ENCODE measurements around the gene RPS5. TPM values are rescaled to one million over a fixed set of nuclear protein-coding genes. Genes with fewer than 3 reads are reported as not detected.

The RPS5 gene
- total RNA-seq, 5 donors from 2014 or later (not counting 1 experiment from before 2014, with no cell fraction given), result 1,332 to 1,813 (median 1,414) TPM

GRCh38 chr19:58385313-58385890 is 1.7 kb upstream of the RPS5 start:
- ChIA-PET CTCF (interaction anchor here in 1 of 2 donors (0.6 kb wide), 1 partner anchor 663 kb away, joined by 4 read pairs; no protein-coding TSS in a partner anchor), POLR2A (no interaction called here)
- peaks cover 14 to 50% of the 10 kb centered on the region in 2 experiments for H3K4me1 ChIP-seq (ENCODE audit: control insufficient read depth in 1 of 2, extremely low read depth in 1 of 2, insufficient read depth in 2 of 2, low read length in 2 of 2)
- DNase-seq (no peak), ATAC-seq (replicated peaks in 1 of 4) (no peak)
- no peak overlapping the region for H3K4me3 ChIP-seq (ENCODE audit: control insufficient read depth in 1 of 2, extremely low read depth in 1 of 2, low read length in 1 of 2)
- Mint-ChIP-seq H3K9me3 (no peaks in the 10 kb centered on the region), H3K4me3 (peak overlapping the region; percentile 92 to 93 (median 93)), H3K27ac (peak overlapping the region; percentile 96 to 97), H3K27me3 (no peaks in the 10 kb centered on the region), H3K36me3 (peaks cover 13% of the 10 kb centered on the region), H3K4me1 (peaks cover 49 to 51% (median 50%) of the 10 kb centered on the region in 3 donors)
- H3K36me3 ChIP-seq (ENCODE audit: control insufficient read depth in 2 of 2, extremely low read depth in 1 of 2, insufficient read depth in 1 of 2, low read length in 1 of 2), result peaks cover 0 to 15% of the 10 kb centered on the region in 2 donors
- H3K27me3 ChIP-seq (replicated peaks in 1 of 2; ENCODE audit: control insufficient read depth in 2 of 2, extremely low read depth in 1 of 2, insufficient read depth in 2 of 2, low read length in 1 of 2), result no peaks in the 10 kb centered on the region
- H3K9me3 ChIP-seq, result no peaks in the 10 kb centered on the region
- 77% methylated on average over 8 of the region's 9 CpGs for WGBS (ENCODE audit: insufficient coverage)
- peak overlapping the region; percentile 96 for H3K27ac ChIP-seq (ENCODE audit: low read length)

GRCh38 chr19:58385891-58386575 is 1.0 kb upstream of the RPS5 start:
- DNase-seq, result peak in 2 of 35 experiments; percentile 40 to 43

GRCh38 chr19:58387338-58388174 is 487 bp downstream of the RPS5 start:
- H3K9me3 Mint-ChIP-seq, result no peaks in the 10 kb centered on the region
- H3K4me1 Mint-ChIP-seq, result peaks cover 45 to 48% (median 46%) of the 10 kb centered on the region in 3 donors
- Histone ChIP-seq H3K4me3 (ENCODE audit: control insufficient read depth in 1 of 2, extremely low read depth in 1 of 2, low read length in 1 of 2) (peak overlapping the region; percentile 66 to 80), H3K27me3 (replicated peaks in 1 of 2; ENCODE audit: control insufficient read depth in 2 of 2, extremely low read depth in 1 of 2, insufficient read depth in 2 of 2, low read length in 1 of 2) (no peaks in the 10 kb centered on the region), H3K27ac (ENCODE audit: low read length) (peak overlapping the region; percentile 96), H3K9me3 (no peaks in the 10 kb centered on the region), H3K4me1 (ENCODE audit: control insufficient read depth in 1 of 2, extremely low read depth in 1 of 2, insufficient read depth in 2 of 2, low read length in 2 of 2) (peaks cover 14 to 37% of the 10 kb centered on the region in 2 experiments), H3K36me3 (ENCODE audit: control insufficient read depth in 2 of 2, extremely low read depth in 1 of 2, insufficient read depth in 1 of 2, low read length in 1 of 2) (peaks cover 0 to 32% of the 10 kb centered on the region in 2 donors)
- ChIA-PET CTCF (no interaction called here), POLR2A (no interaction called here)
- peak overlapping the region; percentile 96 to 97 for H3K27ac Mint-ChIP-seq
- no peaks in the 10 kb centered on the region for H3K27me3 Mint-ChIP-seq
- DNase-seq (no peak), ATAC-seq (replicated peaks in 1 of 4) (no peak)
- WGBS (ENCODE audit: insufficient coverage), result 7% methylated on average over 34 of the region's 39 CpGs
- peaks cover 20% of the 10 kb centered on the region for H3K36me3 Mint-ChIP-seq
- H3K4me3 Mint-ChIP-seq, result peak overlapping the region; percentile 92 to 93 (median 93)

More at GRCh38 chr19:58385891-58386575, 1.0 kb upstream of the RPS5 start:
- Histone ChIP-seq H3K36me3 (ENCODE audit: control insufficient read depth in 2 of 2, extremely low read depth in 1 of 2, insufficient read depth in 1 of 2, low read length in 1 of 2) (peaks cover 0 to 20% of the 10 kb centered on the region in 2 donors), H3K27me3 (replicated peaks in 1 of 2; ENCODE audit: control insufficient read depth in 2 of 2, extremely low read depth in 1 of 2, insufficient read depth in 2 of 2, low read length in 1 of 2) (no peaks in the 10 kb centered on the region), H3K4me1 (ENCODE audit: control insufficient read depth in 1 of 2, extremely low read depth in 1 of 2, insufficient read depth in 2 of 2, low read length in 2 of 2) (peaks cover 14 to 48% of the 10 kb centered on the region in 2 experiments), H3K4me3 (ENCODE audit: control insufficient read depth in 1 of 2, extremely low read depth in 1 of 2, low read length in 1 of 2) (peak overlapping the region; percentile 66 to 80), H3K27ac (ENCODE audit: low read length) (peak overlapping the region; percentile 96), H3K9me3 (no peaks in the 10 kb centered on the region)
- POLR2A ChIA-PET, result no interaction called here
- Mint-ChIP-seq H3K4me1 (peaks cover 54 to 56% (median 54%) of the 10 kb centered on the region in 3 donors), H3K27me3 (no peaks in the 10 kb centered on the region), H3K27ac (peak overlapping the region; percentile 96 to 97), H3K4me3 (peak overlapping the region; percentile 92 to 93 (median 93)), H3K36me3 (peaks cover 17% of the 10 kb centered on the region), H3K9me3 (no peaks in the 10 kb centered on the region)
- ATAC-seq (replicated peaks in 1 of 4), result peak in 1 of 4 experiments; percentile 13
- CTCF ChIA-PET, result interaction anchor here in 1 of 2 donors (0.6 kb wide), 1 partner anchor 663 kb away, joined by 4 read pairs; no protein-coding TSS in a partner anchor
- 11% methylated on average over 31 of the region's 36 CpGs for WGBS (ENCODE audit: insufficient coverage)

- H3K4me1 ChIP-seq (ENCODE audit: control insufficient read depth in 1 of 2, extremely low read depth in 1 of 2, insufficient read depth in 2 of 2, low read length in 2 of 2), result peaks cover 14 to 37% of the 10 kb centered on the region in 2 experiments
- no peak overlapping the region for H3K27ac ChIP-seq (ENCODE audit: low read length)
- Mint-ChIP-seq H3K27ac (peak overlapping the region in 1 of 2 donors; percentile 55), H3K27me3 (no peaks in the 10 kb centered on the region), H3K4me3 (peak overlapping the region; percentile 92 to 93 (median 93)), H3K4me1 (peaks cover 43 to 48% (median 45%) of the 10 kb centered on the region in 3 donors), H3K9me3 (no peaks in the 10 kb centered on the region), H3K36me3 (peaks cover 24% of the 10 kb centered on the region)
- H3K4me3 ChIP-seq (ENCODE audit: control insufficient read depth in 1 of 2, extremely low read depth in 1 of 2, low read length in 1 of 2), result peak overlapping the region; percentile 66 to 80
- WGBS (ENCODE audit: insufficient coverage), result no CpG with 5 or more reads among the region's 3 CpGs
- DNase-seq (no peak), ATAC-seq (replicated peaks in 1 of 4) (no peak)
- H3K27me3 ChIP-seq (replicated peaks in 1 of 2; ENCODE audit: control insufficient read depth in 2 of 2, extremely low read depth in 1 of 2, insufficient read depth in 2 of 2, low read length in 1 of 2), result no peaks in the 10 kb centered on the region
- ChIA-PET CTCF (no interaction called here), POLR2A (no interaction called here)
- peaks cover 4 to 38% of the 10 kb centered on the region in 2 donors for H3K36me3 ChIP-seq (ENCODE audit: control insufficient read depth in 2 of 2, extremely low read depth in 1 of 2, insufficient read depth in 1 of 2, low read length in 1 of 2)
- no peaks in the 10 kb centered on the region for H3K9me3 ChIP-seq
These were observed 1.1 kb downstream of the RPS5 start for GRCh38 chr19:58388175-58388526.

- Mint-ChIP-seq H3K27ac (no peak overlapping the region), H3K36me3 (peaks cover 40% of the 10 kb centered on the region), H3K27me3 (peaks cover 5 to 13% of the 10 kb centered on the region in 2 donors), H3K4me3 (no peak overlapping the region), H3K9me3 (no peaks in the 10 kb centered on the region), H3K4me1 (peaks cover 21 to 28% (median 27%) of the 10 kb centered on the region in 3 donors)
- peaks cover 0 to 24% of the 10 kb centered on the region in 2 experiments for H3K27me3 ChIP-seq (replicated peaks in 1 of 2; ENCODE audit: control insufficient read depth in 2 of 2, extremely low read depth in 1 of 2, insufficient read depth in 2 of 2, low read length in 1 of 2)
- no peak for ATAC-seq (replicated peaks in 1 of 4)
- H3K4me1 ChIP-seq (ENCODE audit: control insufficient read depth in 1 of 2, extremely low read depth in 1 of 2, insufficient read depth in 2 of 2, low read length in 2 of 2), result peaks cover 2 to 16% of the 10 kb centered on the region in 2 experiments
- peaks cover 14 to 55% of the 10 kb centered on the region in 2 donors for H3K36me3 ChIP-seq (ENCODE audit: control insufficient read depth in 2 of 2, extremely low read depth in 1 of 2, insufficient read depth in 1 of 2, low read length in 1 of 2)
- no peak for DNase-seq
- no peaks in the 10 kb centered on the region for H3K9me3 ChIP-seq
- no peak overlapping the region for H3K27ac ChIP-seq (ENCODE audit: low read length)
- ChIA-PET POLR2A (no interaction called here), CTCF (no interaction called here)
- 89% methylated on average over 20 of the region's 26 CpGs for WGBS (ENCODE audit: insufficient coverage)
- H3K4me3 ChIP-seq (ENCODE audit: control insufficient read depth in 1 of 2, extremely low read depth in 1 of 2, low read length in 1 of 2), result no peak overlapping the region
These were observed 6.1 kb downstream of the RPS5 start for GRCh38 chr19:58392945-58393724.
